C4-2B (cell line): ENCODE data around the gene ARF3.
A peak's percentile ranks its signal among the peaks of the same experiment; 100 is the strongest.

Experiments used
- H3K27ac ChIP-seq: fragments of 450-650 bp; 2 replicates; pipeline ENCODE4 v1.5.1; 2017
- ZFX ChIP-seq: fragments of 450-650 bp; IDR thresholded peaks from 2 replicates; pipeline ENCODE4 v1.6.1; 2017
- TF ChIP-seq, protein P1 (sequence below): fragments of 450-650 bp; conservative IDR thresholded peaks from 2 replicates; pipeline ENCODE4 v1.5.1; 2017; ENCODE audit warnings: mild to moderate bottlenecking

The ARF3 gene

GRCh38 chr12:48958049-48958388, 732 bp upstream of the ARF3 start:
- TF ChIP-seq, protein P1, sequence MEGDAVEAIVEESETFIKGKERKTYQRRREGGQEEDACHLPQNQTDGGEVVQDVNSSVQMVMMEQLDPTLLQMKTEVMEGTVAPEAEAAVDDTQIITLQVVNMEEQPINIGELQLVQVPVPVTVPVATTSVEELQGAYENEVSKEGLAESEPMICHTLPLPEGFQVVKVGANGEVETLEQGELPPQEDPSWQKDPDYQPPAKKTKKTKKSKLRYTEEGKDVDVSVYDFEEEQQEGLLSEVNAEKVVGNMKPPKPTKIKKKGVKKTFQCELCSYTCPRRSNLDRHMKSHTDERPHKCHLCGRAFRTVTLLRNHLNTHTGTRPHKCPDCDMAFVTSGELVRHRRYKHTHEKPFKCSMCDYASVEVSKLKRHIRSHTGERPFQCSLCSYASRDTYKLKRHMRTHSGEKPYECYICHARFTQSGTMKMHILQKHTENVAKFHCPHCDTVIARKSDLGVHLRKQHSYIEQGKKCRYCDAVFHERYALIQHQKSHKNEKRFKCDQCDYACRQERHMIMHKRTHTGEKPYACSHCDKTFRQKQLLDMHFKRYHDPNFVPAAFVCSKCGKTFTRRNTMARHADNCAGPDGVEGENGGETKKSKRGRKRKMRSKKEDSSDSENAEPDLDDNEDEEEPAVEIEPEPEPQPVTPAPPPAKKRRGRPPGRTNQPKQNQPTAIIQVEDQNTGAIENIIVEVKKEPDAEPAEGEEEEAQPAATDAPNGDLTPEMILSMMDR: no peak
- no peak for TF ChIP-seq ZFX

DNA sequence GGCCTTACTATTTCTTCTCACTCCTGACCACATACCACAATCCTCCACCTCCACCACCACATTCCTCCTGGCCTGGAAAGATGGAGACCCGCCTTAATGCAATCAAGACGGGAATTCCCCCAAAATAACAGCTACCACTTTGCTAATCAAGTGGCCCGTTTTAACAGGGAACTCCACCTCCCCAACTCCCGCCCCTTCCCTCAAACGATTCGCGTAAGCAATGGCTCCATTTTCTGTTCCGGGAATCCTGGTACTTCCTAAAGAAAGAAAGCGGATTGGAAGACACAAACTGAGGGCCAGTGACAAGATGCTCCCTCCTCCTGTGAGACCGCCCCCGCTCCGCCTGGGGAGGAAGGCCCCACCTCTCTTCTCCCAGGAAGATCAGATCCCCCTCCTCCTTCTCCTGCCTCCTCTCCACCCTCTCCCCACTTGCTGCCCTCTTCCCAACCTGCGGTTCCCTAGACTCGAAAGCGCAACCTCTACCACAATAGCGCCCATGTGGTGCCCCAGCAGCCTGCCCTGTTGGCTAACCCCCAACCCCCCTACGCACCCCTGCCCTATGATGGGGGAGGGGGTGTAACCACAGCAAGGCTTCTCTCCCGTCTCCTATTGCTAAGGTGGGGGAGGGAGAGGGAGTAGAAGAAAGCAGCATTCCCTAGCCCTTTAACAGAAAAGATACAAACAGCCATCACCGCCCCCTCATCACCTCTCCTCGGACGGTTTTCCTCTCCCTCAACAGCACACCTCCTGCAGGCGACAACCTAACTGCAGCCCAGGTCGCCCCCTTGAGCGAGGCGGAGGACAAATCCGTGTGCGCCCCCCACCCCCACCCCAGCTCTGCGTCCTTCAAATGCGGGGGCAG, 777 bp downstream of the ARF3 start:
- H3K27ac ChIP-seq: peak overlapping the region; percentile 89
- TF ChIP-seq, protein P1: no peak
- no peak for TF ChIP-seq ZFX

More at GRCh38 chr12:48958049-48958388, 732 bp upstream of the ARF3 start:
- H3K27ac ChIP-seq: peak overlapping the region; percentile 89

DNA sequence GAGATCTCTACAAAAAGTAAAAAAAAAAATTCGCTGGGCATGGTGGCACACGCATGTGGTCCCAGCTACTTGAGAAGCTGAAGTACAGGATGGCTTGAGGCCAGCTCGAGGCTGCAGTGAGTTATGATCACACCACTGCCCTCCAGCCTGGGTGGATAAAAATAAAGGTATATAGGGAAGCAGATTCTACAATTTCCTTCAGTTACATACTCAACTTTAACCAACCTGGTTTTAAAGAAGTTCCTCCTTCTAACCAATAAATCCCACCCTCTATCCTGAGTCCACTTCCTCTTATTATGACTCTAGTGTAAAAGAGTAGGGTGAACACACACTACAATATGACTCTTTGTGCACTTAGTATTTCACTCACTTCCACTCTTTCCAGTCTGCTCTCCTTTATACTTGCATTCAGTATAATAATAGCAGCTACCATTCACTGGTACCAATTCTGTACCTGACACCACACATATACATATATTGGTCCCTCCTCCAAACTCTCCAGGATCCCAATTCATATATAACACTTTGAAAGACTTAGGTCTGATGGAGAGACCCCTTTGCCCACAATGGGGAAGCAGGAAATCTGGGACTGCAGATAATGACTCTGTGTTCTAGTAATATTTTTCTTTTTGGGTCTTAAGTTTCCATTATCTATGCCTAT, 2.3 kb downstream of the ARF3 start:
- no peak for TF ChIP-seq ZFX
- TF ChIP-seq, protein P1: no peak
- no peak overlapping the region for H3K27ac ChIP-seq

DNA sequence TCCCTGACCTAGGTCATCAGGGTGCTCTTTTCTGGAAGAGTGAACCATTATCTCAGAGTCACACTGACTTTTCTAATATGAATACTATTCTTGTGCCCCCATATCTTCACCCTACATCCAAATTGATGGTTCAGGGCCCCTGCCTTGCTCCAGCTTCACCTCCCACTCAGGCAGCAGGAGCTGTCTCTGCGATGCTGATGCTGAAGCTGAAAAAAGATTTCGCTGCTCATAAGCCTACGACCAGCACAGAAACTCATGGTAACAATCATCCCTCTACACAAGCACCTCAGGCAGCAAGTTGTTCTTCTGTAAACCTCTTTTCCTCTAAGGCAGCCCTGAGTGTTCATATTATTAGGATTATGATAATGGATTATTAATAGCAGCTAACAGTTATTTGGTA, 3.2 kb downstream of the ARF3 start:
- TF ChIP-seq, protein P1: no peak
- TF ChIP-seq ZFX: no peak
- H3K27ac ChIP-seq: no peak overlapping the region

- TF ChIP-seq, protein P1: no peak
- TF ChIP-seq ZFX: no peak
- no peak overlapping the region for H3K27ac ChIP-seq
Observed at GRCh38 chr12:48952691-48953090, 4.6 kb downstream of the ARF3 start.

GRCh38 chr12:48947727-48948126, 9.6 kb downstream of the ARF3 start:
- no peak for TF ChIP-seq ZFX
- TF ChIP-seq, protein P1: no peak
- H3K27ac ChIP-seq: no peak overlapping the region

DNA sequence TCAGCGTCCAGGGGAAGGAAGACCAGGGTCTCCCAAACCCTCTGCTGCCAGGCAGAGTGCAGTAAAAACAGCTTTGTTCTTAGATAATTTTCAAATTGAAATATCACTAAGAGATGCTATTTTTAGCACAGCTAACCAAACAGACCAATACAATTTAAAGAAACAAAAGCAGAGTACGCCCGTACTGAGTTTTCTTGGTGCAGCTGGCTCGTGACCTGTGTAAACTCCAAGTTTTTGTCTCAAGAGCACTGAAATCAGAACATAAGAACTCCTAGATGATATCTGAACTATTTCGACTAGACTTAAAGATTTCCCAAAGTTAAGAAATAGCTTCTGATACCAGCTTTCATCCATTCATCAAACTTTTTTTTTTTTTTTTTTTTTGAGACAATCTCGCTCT, 10.3 kb downstream of the ARF3 start:
- TF ChIP-seq, protein P1: no peak
- TF ChIP-seq ZFX: no peak

More for the DNA sequence above, 10.3 kb downstream of the ARF3 start:
- no peak overlapping the region for H3K27ac ChIP-seq
